HCT116 (cell line): Measurements from ENCODE around the gene C22orf42. TPM values are rescaled to one million over a fixed set of nuclear protein-coding genes. Genes with fewer than 3 reads are reported as not detected.

Experiments
- ATAC-seq: fragments of 200-7000 bp; cut with Tn5 transposase; 2 replicates; pipeline ENCODE4 v1.9.1; 2020; ENCODE audit warnings: mild to moderate bottlenecking, moderate library complexity
- BruUV-seq: library from RNA; stranded (reverse); fragments of 400-500 nt; replicated peaks from 2 replicates; lab custom pipeline; 2021; lab: Mats Ljungman, UMichigan
- CTCF ChIA-PET: fragments of 300-600 bp; sonication (Branson Sonifier 250); formaldehyde crosslinking; loops from one replicate; lab custom pipeline; 2021; ENCODE audit warnings: antibody characterized with exemption; lab: Charles Lee
- POLR2A ChIA-PET: fragments of 300-600, 350-600 bp; sonication (Branson Sonifier 250); formaldehyde crosslinking; loops from one replicate; lab custom pipeline; 2021; ENCODE audit warnings: antibody characterized with exemption; lab: Charles Lee
- RAD21 ChIA-PET, 2 experiments: fragments of 300-600 bp; sonication (Branson Sonifier 250); formaldehyde crosslinking; loops; one replicate each; lab custom pipeline; 2023; ENCODE audit warnings: low total read pairs in 2 of 2; ENCODE audit not compliant: uncharacterized antibody in 2 of 2, unreplicated experiment in 2 of 2, low non-redundant PET in 1 of 2; lab: Charles Lee
- DNase-seq: peaks from one replicate; pipeline ENCODE4 v3.0.0-alpha.2; 2010; ENCODE audit warnings: low read depth, low spot score
- H2AFZ ChIP-seq: fragments of 200-600 bp; shearing (Covaris generic), sonication (generic); 2 replicates; pipeline ENCODE4 v1.6.1; 2017; ENCODE audit warnings: low read depth, mixed run types, mixed read lengths, antibody characterized with exemption, low read length; ENCODE audit not compliant: poor library complexity, severe bottlenecking
- H3K27ac ChIP-seq: 2 replicates; pipeline ENCODE4 v1.5.1; 2012; ENCODE audit warnings: low read depth, low read length
- H3K27me3 ChIP-seq: fragments of 200-600 bp; sonication (generic); 2 replicates; pipeline ENCODE4 v1.6.1; 2016; ENCODE audit warnings: mixed run types, low read length, mixed read lengths; ENCODE audit not compliant: insufficient read depth
- H3K36me3 ChIP-seq, 2 experiments: fragments of 200-500 bp in 1 of 2; fragments of 200-600 bp in 1 of 2; sonication (Bioruptor generic) in 1 of 2; sonication (generic) in 1 of 2; 2 replicates each; pipeline versions ENCODE4 v1.5.1 to v1.6.1; 2014 to 2016; ENCODE audit warnings: low read length in 2 of 2, inconsistent platforms in 1 of 2, mixed read lengths in 1 of 2, mixed run types in 1 of 2; ENCODE audit not compliant: insufficient read depth in 2 of 2, control insufficient read depth in 1 of 2
- H3K4me1 ChIP-seq, 2 experiments: fragments of 200-600 bp in 1 of 2; sonication (generic) in 1 of 2; 2 replicates each; pipeline versions ENCODE4 v1.5.1 to v1.6.1; 2012 to 2017; ENCODE audit warnings: low read length in 2 of 2, inconsistent platforms in 1 of 2, mild to moderate bottlenecking in 1 of 2, mixed read lengths in 1 of 2, mixed run types in 1 of 2, moderate library complexity in 1 of 2; ENCODE audit not compliant: insufficient read depth in 2 of 2, control insufficient read depth in 1 of 2
- H3K4me2 ChIP-seq: fragments of 200-600 bp; sonication (generic); 2 replicates; pipeline ENCODE4 v1.6.1; 2017; ENCODE audit warnings: mixed run types, low read length, mixed read lengths
- H3K4me3 ChIP-seq, 2 experiments: fragments of 200-600 bp in 1 of 2; sonication (generic) in 1 of 2; replicated peaks in 1 of 2; 2 replicates each; pipeline ENCODE4 v1.5.1; 2011 to 2016; ENCODE audit warnings: low read length in 2 of 2, control low read depth in 1 of 2, low read depth in 1 of 2, mild to moderate bottlenecking in 1 of 2, mixed read lengths in 1 of 2, mixed run types in 1 of 2
- H3K79me2 ChIP-seq: fragments of 200-600 bp; sonication (generic); 2 replicates; pipeline ENCODE4 v1.6.1; 2017; ENCODE audit warnings: mild to moderate bottlenecking, mixed run types, low read length, moderate library complexity, mixed read lengths; ENCODE audit not compliant: insufficient read depth
- H3K9ac ChIP-seq: fragments of 200-600 bp; sonication (generic); 2 replicates; pipeline ENCODE4 v1.6.1; 2016; ENCODE audit warnings: low read length, mixed read lengths
- H3K9me2 ChIP-seq: fragments of 200-600 bp; sonication (generic), shearing (Covaris generic); 2 replicates; pipeline ENCODE4 v1.6.1; 2017; ENCODE audit warnings: mixed run types, mild to moderate bottlenecking, moderate library complexity; ENCODE audit not compliant: insufficient read depth
- H3K9me3 ChIP-seq, 2 experiments: fragments of 200-500 bp in 1 of 2; fragments of 200-600 bp in 1 of 2; sonication (Bioruptor generic) in 1 of 2; sonication (generic) in 1 of 2; 2 replicates each; pipeline ENCODE4 v1.6.1; 2014 to 2017; ENCODE audit warnings: low read length in 2 of 2, mixed read lengths in 2 of 2, inconsistent platforms in 1 of 2, low read depth in 1 of 2, mild to moderate bottlenecking in 1 of 2, mixed run types in 1 of 2, moderate library complexity in 1 of 2; ENCODE audit not compliant: control insufficient read depth in 1 of 2, insufficient read depth in 1 of 2
- H4K20me1 ChIP-seq: fragments of 200-600 bp; sonication (generic), shearing (Covaris generic); 2 replicates; pipeline ENCODE4 v1.6.1; 2017; ENCODE audit warnings: mixed run types, mild to moderate bottlenecking, moderate library complexity; ENCODE audit not compliant: insufficient read depth
- CTCF ChIP-seq, 3 experiments: fragments of 200-600 bp in 1 of 3; sonication (generic) in 1 of 3; IDR thresholded peaks in 2 of 3; conservative IDR thresholded peaks in 1 of 3; 2 replicates each; pipeline ENCODE4 v1.5.1; 2012 to 2017; ENCODE audit warnings: low read depth in 2 of 3, low read length in 2 of 3, antibody characterized with exemption in 1 of 3, borderline replicate concordance in 1 of 3, control low read depth in 1 of 3, mild to moderate bottlenecking in 1 of 3, mixed read lengths in 1 of 3, mixed run types in 1 of 3, moderate library complexity in 1 of 3; ENCODE audit not compliant: insufficient read depth in 1 of 3
- JUND ChIP-seq: IDR thresholded peaks from 2 replicates; pipeline ENCODE4 v1.6.1; 2012
- RAD21 ChIP-seq: IDR thresholded peaks from 2 replicates; pipeline ENCODE4 v1.6.1; 2012; ENCODE audit warnings: low read depth, mild to moderate bottlenecking
- TCF7L2 ChIP-seq: IDR thresholded peaks from 2 replicates; pipeline ENCODE4 v1.7.0; 2011; ENCODE audit warnings: borderline replicate concordance, inconsistent platforms; ENCODE audit not compliant: insufficient read depth, insufficient read length; ENCODE audit errors: extremely low read depth
- intact Hi-C: fragments of 100-400 bp; cut with micrococcal nuclease; formaldehyde crosslinking; loops from 2 replicates; pipeline ENCODE4 v1.10.0; 2022
- total RNA-seq: library from RNA; stranded (reverse); gene quantifications from one replicate; pipeline ENCODE4 v1.2.1, GENCODE V29; 2021; ENCODE audit not compliant: unreplicated experiment

C22orf42 gene
- total RNA-seq, 1 experiment from 2014 or later: not detected

DNA sequence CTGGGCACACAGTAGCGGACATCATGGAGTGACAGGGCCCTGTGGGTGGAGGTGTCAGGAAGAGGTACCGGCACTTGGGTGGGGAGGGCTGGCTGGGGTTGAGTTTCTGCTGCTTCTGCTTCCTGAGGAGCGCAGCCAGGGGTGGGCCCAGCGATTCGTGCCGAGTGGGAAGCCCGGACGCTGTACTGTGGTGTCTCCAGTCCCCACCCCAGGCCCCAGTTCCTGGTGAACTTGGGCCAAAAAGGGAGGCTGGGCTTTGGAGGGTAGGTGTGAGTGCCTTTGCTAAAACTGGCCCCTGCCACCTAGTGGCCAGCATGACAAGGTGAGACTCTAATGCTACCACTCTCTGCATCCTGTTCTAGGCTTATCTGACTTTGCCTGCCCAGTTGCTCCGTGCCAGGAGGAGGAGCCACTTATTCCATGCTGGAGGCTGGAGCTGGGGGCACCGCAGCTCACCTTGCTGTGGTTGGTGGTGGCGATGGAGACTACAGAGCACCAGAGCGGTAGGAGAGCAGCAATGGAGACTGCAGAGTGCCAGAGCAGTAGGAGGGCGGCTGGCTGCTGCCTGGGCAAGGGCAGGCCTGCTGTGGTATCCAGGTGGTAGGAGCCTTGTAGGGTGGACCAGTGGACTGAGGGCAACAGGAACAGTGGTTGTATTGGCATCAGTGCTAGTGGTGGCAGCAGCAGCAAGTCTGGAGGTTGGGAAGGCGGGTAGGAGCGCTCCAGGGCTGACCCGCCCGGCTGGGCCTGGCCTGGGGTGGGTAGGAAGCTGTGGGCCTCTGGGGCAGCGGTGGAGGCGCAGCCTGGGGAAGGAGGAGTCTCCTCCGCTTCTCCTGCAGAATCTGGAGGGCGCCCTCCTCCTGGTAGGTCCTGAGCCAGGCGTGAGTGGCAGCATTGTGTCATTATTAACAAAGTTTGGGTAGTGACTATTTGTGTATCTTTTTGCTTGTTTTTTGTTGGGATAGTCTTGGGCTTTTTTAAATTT, 48.0 kb upstream of the C22orf42 start:
- ATAC-seq (peak; percentile 74), DNase-seq (peak; percentile 56)
- Histone ChIP-seq H3K9ac (no peak overlapping the region), H3K36me3 (peaks cover 0 to 4% of the 10 kb centered on the region in 2 experiments; a peak in 2 of 4 replicates), H3K9me3 (no peaks in the 10 kb centered on the region), H3K9me2 (no peaks in the 10 kb centered on the region), H4K20me1 (no peaks in the 10 kb centered on the region)
- ChIA-PET POLR2A (no interaction called here), RAD21 (no interaction called here)
- TF ChIP-seq CTCF (IDR thresholded peaks at IDR 0.05 in 2 of 3, conservative IDR thresholded peaks at IDR 0.05 in 1 of 3; ENCODE audit: borderline replicate concordance in 1 of 3, insufficient read depth in 1 of 3, low read depth in 2 of 3, low read length in 2 of 3) (peak; percentile 70 to 86 (median 78)), TCF7L2 (no peak), JUND (no peak), RAD21 (peak; percentile 53)
- TF ChIP-seq, all 23 proteins: peak for 2
- no TSS peak for BruUV-seq
- Histone ChIP-seq H3K27ac (peak overlapping the region; percentile 48; the same call in 1 of the 2 replicates), H3K79me2 (no peaks in the 10 kb centered on the region), H2AFZ (no peak overlapping the region), H3K4me3 (no peak overlapping the region), H3K4me2 (peak overlapping the region; percentile 99), H3K4me1 (peaks cover 25 to 41% of the 10 kb centered on the region in 2 experiments), H3K27me3 (no peaks in the 10 kb centered on the region)
- CTCF ChIA-PET: interaction anchor here (0.6 to 1.1 kb wide), 4 partner anchors 11 to 237 kb away, joined by 3 to 4 read pairs (median 3); no protein-coding TSS in a partner anchor
- intact Hi-C loops: loop anchor here (2.0 to 10.0 kb wide), 3 partner anchors 168 to 268 kb away; partner anchors contain the start of gene FBXO7
